CD14-positive monocyte (primary cell): ENCODE results near the gene C9orf43. TPM values are rescaled to one million over a fixed set of nuclear protein-coding genes. Genes with fewer than 3 reads are reported as not detected.

ENCODE experiments used
- DNase-seq, 3 donors: peaks; one replicate each; pipeline ENCODE4 v3.0.0-alpha.2; 2011 to 2022
- H2AFZ ChIP-seq: 2 replicates; pipeline ENCODE4 v1.6.0; 2012; ENCODE audit warnings: mild to moderate bottlenecking, low read depth, low read length, inconsistent platforms; ENCODE audit not compliant: insufficient read depth, poor library complexity, severe bottlenecking
- H3K27ac ChIP-seq, 2 donors: 1 replicate in 1 of 2; 2 replicates in 1 of 2; pipeline ENCODE4 v1.5.1; 2012 to 2013; ENCODE audit warnings: low read length in 2 of 2, control low read depth in 1 of 2, inconsistent platforms in 1 of 2, low read depth in 1 of 2, mild to moderate bottlenecking in 1 of 2
- H3K27me3 ChIP-seq, 2 donors: one replicate each; pipeline versions ENCODE4 v1.6.0 to v1.6.1; 2011 to 2013; ENCODE audit warnings: low read length in 2 of 2; ENCODE audit not compliant: control insufficient read depth in 2 of 2, insufficient read depth in 2 of 2
- H3K36me3 ChIP-seq, 2 donors: replicated peaks in 1 of 2; 1 replicate in 1 of 2; 2 replicates in 1 of 2; pipeline versions ENCODE4 v1.5.1 to v1.6.1; 2012 to 2013; ENCODE audit warnings: low read length in 2 of 2, control low read depth in 1 of 2, inconsistent platforms in 1 of 2, mild to moderate bottlenecking in 1 of 2; ENCODE audit not compliant: insufficient read depth in 2 of 2, control insufficient read depth in 1 of 2
- H3K4me1 ChIP-seq, 2 donors: 1 replicate in 1 of 2; 2 replicates in 1 of 2; pipeline versions ENCODE4 v1.5.1 to v1.6.1; 2012 to 2013; ENCODE audit warnings: low read length in 2 of 2, control low read depth in 1 of 2, inconsistent platforms in 1 of 2, mild to moderate bottlenecking in 1 of 2, moderate library complexity in 1 of 2; ENCODE audit not compliant: insufficient read depth in 2 of 2, control insufficient read depth in 1 of 2
- H3K4me2 ChIP-seq: replicated peaks from 2 replicates; pipeline ENCODE3; 2012; ENCODE audit warnings: low read length, moderate library complexity, mild to moderate bottlenecking; ENCODE audit not compliant: poor library complexity, severe bottlenecking; ENCODE audit errors: extremely low read depth
- H3K4me3 ChIP-seq, 3 experiments: fragments of 200-600 bp in 1 of 3; sonication (generic) in 1 of 3; replicated peaks in 1 of 3; 1 replicate in 2 of 3; 2 replicates in 1 of 3; pipeline ENCODE4 v1.5.1; 2011 to 2013; ENCODE audit warnings: low read length in 3 of 3, mild to moderate bottlenecking in 3 of 3, control low read depth in 2 of 3, low read depth in 2 of 3, inconsistent platforms in 1 of 3, moderate library complexity in 1 of 3
- H3K79me2 ChIP-seq: 2 replicates; pipeline ENCODE4 v1.6.0; 2012; ENCODE audit warnings: mild to moderate bottlenecking, control low read depth, inconsistent platforms, low read length, moderate library complexity; ENCODE audit not compliant: insufficient read depth
- H3K9ac ChIP-seq: 2 replicates; pipeline ENCODE4 v1.6.0; 2017; ENCODE audit warnings: low read length, mild to moderate bottlenecking; ENCODE audit not compliant: insufficient read depth, poor library complexity, severe bottlenecking
- H3K9me3 ChIP-seq, 2 donors: replicated peaks in 1 of 2; 1 replicate in 1 of 2; 2 replicates in 1 of 2; pipeline versions ENCODE4 v1.5.1 to v1.6.1; 2012 to 2013; ENCODE audit warnings: low read length in 2 of 2, control low read depth in 1 of 2; ENCODE audit not compliant: control insufficient read depth in 1 of 2, insufficient read depth in 1 of 2
- H4K20me1 ChIP-seq: 2 replicates; pipeline ENCODE4 v1.6.0; 2012; ENCODE audit warnings: mild to moderate bottlenecking, low read length, control low read depth, moderate library complexity; ENCODE audit not compliant: insufficient read depth
- H3K27ac Mint-ChIP-seq, 7 donors: one replicate each; pipeline ENCODE4 v1.8.0; 2020; ENCODE audit warnings: mild to moderate bottlenecking in 7 of 7, mixed read lengths in 7 of 7, moderate library complexity in 6 of 7, inconsistent platforms in 2 of 7
- H3K27me3 Mint-ChIP-seq, 3 donors: one replicate each; pipeline ENCODE4 v1.8.0; 2021 to 2022; ENCODE audit warnings: low read depth in 3 of 3, mild to moderate bottlenecking in 3 of 3, mixed read lengths in 3 of 3, moderate library complexity in 3 of 3, inconsistent platforms in 1 of 3
- H3K36me3 Mint-ChIP-seq, 2 donors: one replicate each; pipeline ENCODE4 v1.8.0; 2020; ENCODE audit warnings: mixed read lengths in 2 of 2, inconsistent platforms in 1 of 2, mild to moderate bottlenecking in 1 of 2
- H3K4me1 Mint-ChIP-seq: one replicate; pipeline ENCODE4 v1.8.0; 2020; ENCODE audit warnings: mild to moderate bottlenecking, mixed read lengths
- H3K4me3 Mint-ChIP-seq, 2 donors: one replicate each; pipeline ENCODE4 v1.8.0; 2020; ENCODE audit warnings: mild to moderate bottlenecking in 2 of 2, mixed read lengths in 2 of 2, moderate library complexity in 1 of 2
- H3K9me3 Mint-ChIP-seq, 7 donors: one replicate each; pipeline ENCODE4 v1.8.0; 2020 to 2022; ENCODE audit warnings: mixed read lengths in 7 of 7, mild to moderate bottlenecking in 6 of 7, moderate library complexity in 6 of 7, inconsistent platforms in 2 of 7
- CTCF ChIP-seq: fragments of 200-600 bp; IDR thresholded peaks from one replicate; pipeline ENCODE4 v1.8.0; 2022; ENCODE audit warnings: antibody characterized with exemption, mild to moderate bottlenecking
- WGBS: methylation state at CpG from one replicate; pipeline ENCODE4 v1.1.5; 2013; ENCODE audit warnings: missing lambda C conversion rate; ENCODE audit not compliant: insufficient coverage; 5-methylcytosine and 5-hydroxymethylcytosine counted together
- intact Hi-C, 2 donors: fragments of 100-400 bp; cut with micrococcal nuclease; formaldehyde crosslinking; loops; one replicate each; pipeline versions ENCODE4 v1.15.0 to v1.15.1; 2023
- polyA minus RNA-seq: library from RNA; depleted of rRNA, polyadenylated mRNA; stranded (reverse); fragments of >200 nt; gene quantifications from 2 replicates; pipeline ENCODE4 v1.2.3, GENCODE V29; 2012
- polyA plus RNA-seq, 3 donors: library from polyadenylated mRNA; depleted of rRNA in 1 of 3; unstranded in 2 of 3; stranded (reverse) in 1 of 3; fragments of 300-500 nt in 2 of 3; fragments of >200 nt in 1 of 3; fragmentation: Illumina TruSeq in 2 of 3; gene quantifications; 1 replicate in 2 of 3; 2 replicates in 1 of 3; pipeline ENCODE4 v1.2.3, GENCODE V29; 2012 to 2021
- total RNA-seq, 12 experiments: library from RNA in 1 of 12; stranded (reverse) in 1 of 12; fragments of 120-200 nt in 1 of 12; gene quantifications; one replicate each; pipeline ENCODE4 v1.2.4 and lab custom pipeline; 2013 to 2026; ENCODE audit warnings: mixed read lengths in 6 of 12, inconsistent platforms in 1 of 12

Gene C9orf43, protein sequence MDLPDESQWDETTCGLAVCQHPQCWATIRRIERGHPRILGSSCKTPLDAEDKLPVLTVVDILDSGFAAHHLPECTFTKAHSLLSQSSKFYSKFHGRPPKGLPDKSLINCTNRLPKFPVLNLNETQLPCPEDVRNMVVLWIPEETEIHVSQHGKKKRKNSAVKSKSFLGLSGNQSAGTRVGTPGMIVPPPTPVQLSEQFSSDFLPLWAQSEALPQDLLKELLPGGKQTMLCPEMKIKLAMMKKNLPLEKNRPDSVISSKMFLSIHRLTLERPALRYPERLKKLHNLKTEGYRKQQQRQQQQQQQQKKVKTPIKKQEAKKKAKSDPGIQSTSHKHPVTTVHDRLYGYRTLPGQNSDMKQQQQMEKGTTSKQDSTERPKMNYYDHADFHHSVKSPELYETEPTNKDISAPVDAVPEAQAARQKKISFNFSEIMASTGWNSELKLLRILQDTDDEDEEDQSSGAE
- total RNA-seq (2013) = 0.39 TPM
- polyA plus RNA-seq (under 1 TPM in 1 of 3 donors, not detected in 2; 0.17 TPM), polyA minus RNA-seq (0.14 and 0.24 TPM in 2 replicates), total RNA-seq (lab: John Stamatoyannopoulos, UW) (0.17 to 2.4 (median 0.31) reads per million in 11 experiments)

- Histone ChIP-seq H3K36me3 (peaks cover 15 to 18% of the 10 kb centered on the region in 2 donors), H3K4me2 (peak within 1 kb of the TSS; percentile 84), H3K79me2 (peaks cover 28% of the 10 kb centered on the region), H3K9ac (peak within 1 kb of the TSS; percentile 84), H3K9me3 (no peaks in the 10 kb centered on the region), H3K27ac (peak within 1 kb of the TSS; percentile 92 to 93), H3K4me1 (peaks cover 21 to 22% of the 10 kb centered on the region in 2 donors), H2AFZ (peak within 1 kb of the TSS; percentile 88), H3K4me3 (peak within 1 kb of the TSS; percentile 77 to 93 (median 88)), H4K20me1 (no peaks in the 10 kb centered on the region), H3K27me3 (no peaks in the 10 kb centered on the region)
- Mint-ChIP-seq H3K27me3 (no peaks in the 10 kb centered on the region), H3K4me3 (peak within 1 kb of the TSS; percentile 97 to 98), H3K4me1 (peaks cover 21% of the 10 kb centered on the region), H3K27ac (peak within 1 kb of the TSS; percentile 99 to 100 (median 100)), H3K36me3 (peaks cover 15 to 21% of the 10 kb centered on the region in 2 donors), H3K9me3 (no peaks in the 10 kb centered on the region)
- no peak for TF ChIP-seq CTCF
- WGBS = 0% methylated on average over 56 of the region's 61 CpGs
- intact Hi-C loops = loop anchor here (5.0 kb wide), 2 partner anchors 133 to 172 kb away; partner anchors contain the start of genes CDC26 (in 1 of the 2) and PRPF4 (in 1 of the 2)
- peak; percentile 92 to 93 (median 92) for DNase-seq
Measured at GRCh38 chr9:113410207-113410864, at the start of gene C9orf43, which contains the start of gene POLE3. Gene C9orf43, plus strand, starts transcription at chr9:113410747. Its CDS starts 2,747 bp downstream, at chr9:113413494. Gene POLE3, minus strand, starts transcription at chr9:113410675. Its CDS starts 382 bp downstream, at chr9:113410293.
